Ammon's horn (tissue), 1 donor: ENCODE data around the gene MKNK2.
"Not testable (repeated sequence)": the region's sequence is repeated elsewhere in the genome, so short reads cannot be mapped to it uniquely, and the experiment has no call there.

ENCODE experiments used
- DNase-seq: peaks from one replicate; pipeline ENCODE4 v3.0.0-alpha.2; 2016; ENCODE audit warnings: low spot score

Gene MKNK2

DNA sequence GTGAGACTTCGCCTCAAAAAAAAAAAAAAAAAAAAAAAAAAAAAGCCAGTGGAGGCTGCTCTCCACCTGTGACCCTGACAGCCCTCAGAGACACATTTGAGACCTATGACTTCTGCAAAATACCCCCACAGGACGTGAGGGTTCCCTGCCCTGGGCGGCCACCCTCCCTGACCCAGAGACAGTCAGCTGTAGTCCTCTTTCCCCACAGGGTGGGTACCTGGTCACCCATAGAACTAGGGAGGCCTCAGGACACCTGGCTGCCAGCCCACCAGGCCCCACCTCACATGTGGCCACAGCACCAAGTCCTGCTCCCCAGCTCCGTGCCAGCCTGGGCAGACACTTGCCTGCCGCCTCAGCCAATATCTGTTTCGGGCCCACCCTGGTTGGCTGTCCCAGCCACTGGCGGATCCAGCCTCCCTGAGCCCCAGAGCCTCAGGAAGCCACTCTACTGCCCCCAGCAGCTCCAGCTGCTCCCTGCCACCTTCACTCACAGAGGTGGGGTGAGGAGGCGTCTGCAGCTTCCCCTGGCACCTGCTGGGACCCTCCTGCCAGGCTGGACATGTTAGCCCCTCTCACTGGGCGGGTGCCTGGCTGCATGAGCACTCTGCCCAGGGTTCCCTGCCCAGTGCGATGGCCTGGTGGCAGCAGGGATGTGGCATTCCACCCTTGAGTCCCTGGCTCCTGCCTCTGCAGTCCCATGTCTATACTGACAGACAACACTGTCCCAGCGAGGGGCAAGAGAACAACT is 6.9 kb downstream of the MKNK2 start:
- no peak for DNase-seq

DNA sequence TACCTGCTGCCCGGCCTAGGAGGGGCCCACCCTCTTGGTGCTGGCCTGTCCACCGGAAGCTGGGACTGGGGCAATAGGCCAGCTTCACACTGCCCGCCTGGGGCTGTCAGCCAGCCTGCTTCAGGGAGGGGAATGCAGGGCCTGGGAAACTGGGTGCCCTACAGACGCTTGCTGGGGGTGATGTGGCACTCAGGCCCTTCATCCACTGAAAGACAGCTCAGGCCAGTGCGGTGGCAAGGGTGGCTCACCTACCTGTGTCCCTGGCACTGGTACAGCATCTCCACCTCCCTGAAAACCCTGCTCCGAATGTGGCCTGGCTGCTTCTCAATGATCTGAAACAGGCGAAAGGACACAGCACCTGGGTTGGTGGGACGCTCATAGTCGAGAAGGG is 7.8 kb downstream of the MKNK2 start:
- no peak for DNase-seq

DNA sequence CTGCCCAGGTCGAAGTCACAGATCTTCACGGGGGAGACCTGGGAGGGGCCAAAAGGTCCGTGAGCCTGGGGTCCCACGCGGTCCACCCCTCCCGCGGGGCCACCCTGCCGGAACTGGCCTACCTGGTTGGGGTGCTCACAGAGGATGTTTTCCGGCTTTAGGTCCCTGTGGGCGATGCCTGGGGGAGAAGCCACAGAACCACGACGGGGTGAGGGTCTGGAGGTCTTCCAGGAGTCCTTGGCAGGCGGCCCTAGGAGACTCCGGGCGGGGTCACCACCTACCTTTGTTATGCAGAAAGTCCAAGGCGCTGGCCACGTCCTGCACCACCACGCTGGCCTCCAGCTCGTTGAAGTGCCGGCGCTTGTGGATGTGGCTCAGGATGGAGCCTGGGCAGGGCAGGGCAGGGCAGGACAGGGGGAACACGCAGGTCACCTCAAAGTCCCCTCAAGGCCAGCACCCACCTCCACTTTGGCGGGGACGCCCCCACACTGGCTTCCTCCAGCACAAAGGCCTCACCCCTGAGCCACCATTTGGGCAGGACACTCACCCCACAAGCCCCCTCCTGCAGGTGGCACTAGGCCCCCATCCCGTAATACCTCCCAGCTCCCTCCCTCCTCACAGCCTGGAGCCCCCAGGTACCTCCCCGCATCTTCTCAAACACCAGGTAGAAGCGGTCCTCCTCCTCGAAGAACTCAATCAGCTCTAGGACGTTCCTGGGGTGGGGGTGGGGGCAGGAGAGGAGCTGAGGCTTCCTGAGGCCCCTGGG is 8.4 kb downstream of the MKNK2 start:
- no peak for DNase-seq

DNA sequence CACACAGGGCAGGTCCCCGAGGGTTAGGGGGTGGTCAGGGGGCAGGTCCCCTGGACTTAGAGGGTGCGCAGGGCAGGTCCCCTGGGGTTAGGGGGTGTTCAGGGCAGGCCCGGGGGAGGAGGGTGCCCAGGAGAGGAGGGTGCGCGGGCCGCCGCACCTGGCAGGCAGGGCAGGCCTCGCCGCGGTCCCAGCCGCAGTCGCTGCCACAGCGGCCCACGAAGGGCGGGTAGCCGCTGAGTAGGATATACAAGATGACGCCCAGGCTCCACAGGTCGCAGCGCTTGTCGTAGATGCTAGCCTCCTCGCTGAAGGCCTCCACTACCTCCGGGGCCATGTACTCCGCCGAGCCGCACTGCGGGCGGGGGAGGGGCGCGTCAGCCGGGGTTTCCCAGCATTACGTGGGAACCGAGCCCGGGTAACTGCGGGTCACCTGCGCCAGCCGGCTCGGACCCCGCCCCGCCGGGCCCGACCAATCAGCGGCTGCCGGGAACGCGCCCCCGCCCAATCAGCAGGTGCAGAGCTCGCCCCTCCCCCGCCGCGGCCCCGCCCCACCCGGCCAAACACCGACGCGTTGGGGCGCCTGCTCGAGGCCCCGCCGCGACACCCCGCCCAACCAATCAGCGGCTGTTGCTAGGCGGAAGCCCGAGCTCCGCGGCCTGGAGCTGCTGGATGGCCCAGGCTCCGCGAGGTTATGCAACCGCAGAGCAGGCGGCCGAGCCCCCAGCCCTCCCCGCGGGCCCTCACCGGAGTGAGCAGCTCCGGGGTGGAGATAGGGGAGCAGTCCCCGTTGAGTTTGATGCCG is 9.2 kb downstream of the MKNK2 start:
- DNase-seq = peak; percentile 95

DNA sequence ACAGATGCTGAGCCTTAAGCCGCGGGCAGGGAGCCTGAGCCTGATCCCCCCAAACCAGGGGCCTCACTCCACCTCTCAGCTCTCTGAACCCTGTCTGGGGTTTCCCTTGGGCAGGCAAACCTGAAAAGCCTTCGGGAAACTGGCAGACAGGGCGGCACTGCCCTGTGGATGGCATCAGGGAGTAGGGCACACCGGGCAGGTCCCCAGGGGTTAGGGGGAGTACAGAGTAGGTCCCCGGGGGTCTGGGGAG is 9.7 kb downstream of the MKNK2 start:
- no peak for DNase-seq

DNA sequence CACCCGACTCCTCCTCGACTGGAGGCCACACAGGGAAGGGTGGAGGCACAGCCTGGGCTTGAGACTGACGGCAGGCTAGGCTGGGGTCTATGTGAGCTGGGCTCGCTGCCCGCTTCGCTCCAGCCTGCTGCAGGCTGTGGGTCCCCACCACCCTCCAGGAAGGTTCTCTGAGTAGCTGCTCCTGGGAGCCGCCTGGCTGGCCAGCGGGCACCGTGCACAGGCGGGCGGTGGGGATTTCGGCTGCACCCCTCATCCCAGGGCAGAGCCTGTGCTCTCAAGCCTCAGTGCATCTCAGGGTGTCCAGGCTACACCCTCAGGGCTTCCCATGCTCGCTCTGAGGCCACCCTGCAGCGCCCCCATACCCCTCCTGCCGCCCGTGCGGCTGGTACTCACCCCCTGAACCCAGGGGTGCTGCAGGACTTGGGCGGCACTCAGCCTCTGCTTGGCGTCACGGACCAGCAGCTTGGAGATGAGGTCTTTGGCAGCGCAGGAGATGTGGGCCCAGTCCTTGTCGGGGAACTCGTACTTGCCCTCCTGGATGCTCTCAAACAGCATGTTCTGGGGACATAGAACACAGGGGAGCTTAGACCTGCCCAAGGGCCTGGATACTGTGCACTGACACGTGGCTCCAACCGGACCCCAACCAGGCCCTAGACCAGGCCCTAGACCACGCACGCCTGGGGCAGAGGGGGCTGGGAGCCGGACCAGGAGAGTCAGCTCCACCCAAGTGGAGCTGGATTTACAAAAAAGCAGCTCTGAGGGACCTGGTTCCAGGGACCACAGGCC is 10.2 kb downstream of the MKNK2 start:
- no peak for DNase-seq

DNA sequence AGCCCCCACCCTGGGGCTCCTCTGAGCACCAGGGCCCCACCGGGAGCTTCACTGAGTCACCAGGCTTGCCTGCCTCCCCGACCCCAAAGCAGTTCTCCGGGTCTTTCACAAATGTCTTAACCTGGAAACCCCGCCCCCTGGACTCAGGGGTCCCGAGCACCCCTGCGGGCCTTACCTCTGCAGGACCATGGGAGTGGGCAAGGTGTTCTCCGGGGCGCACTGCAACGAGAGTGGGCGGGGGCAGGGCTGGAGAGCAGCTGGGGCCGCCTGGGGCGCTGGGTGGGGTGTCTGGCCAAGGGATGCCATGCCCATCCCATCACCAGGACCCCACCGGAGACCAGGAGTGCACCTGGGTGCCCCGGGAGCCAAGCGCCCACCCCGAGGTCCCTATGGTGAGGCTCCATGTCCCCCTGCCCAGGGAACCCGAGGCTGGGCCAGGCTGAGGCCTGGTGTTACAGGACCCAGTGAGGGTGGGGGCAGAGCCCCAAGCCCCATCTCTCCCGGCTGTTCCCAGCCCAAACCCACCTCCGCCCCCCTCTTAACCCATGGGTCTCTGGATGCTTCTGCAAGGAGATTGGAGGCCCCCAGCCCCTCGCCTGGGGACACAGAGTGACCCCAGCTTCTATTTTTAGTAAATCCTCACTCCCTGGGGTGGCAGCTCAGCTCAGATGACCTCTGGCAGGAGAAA is 10.9 kb downstream of the MKNK2 start:
- DNase-seq = no peak

DNA sequence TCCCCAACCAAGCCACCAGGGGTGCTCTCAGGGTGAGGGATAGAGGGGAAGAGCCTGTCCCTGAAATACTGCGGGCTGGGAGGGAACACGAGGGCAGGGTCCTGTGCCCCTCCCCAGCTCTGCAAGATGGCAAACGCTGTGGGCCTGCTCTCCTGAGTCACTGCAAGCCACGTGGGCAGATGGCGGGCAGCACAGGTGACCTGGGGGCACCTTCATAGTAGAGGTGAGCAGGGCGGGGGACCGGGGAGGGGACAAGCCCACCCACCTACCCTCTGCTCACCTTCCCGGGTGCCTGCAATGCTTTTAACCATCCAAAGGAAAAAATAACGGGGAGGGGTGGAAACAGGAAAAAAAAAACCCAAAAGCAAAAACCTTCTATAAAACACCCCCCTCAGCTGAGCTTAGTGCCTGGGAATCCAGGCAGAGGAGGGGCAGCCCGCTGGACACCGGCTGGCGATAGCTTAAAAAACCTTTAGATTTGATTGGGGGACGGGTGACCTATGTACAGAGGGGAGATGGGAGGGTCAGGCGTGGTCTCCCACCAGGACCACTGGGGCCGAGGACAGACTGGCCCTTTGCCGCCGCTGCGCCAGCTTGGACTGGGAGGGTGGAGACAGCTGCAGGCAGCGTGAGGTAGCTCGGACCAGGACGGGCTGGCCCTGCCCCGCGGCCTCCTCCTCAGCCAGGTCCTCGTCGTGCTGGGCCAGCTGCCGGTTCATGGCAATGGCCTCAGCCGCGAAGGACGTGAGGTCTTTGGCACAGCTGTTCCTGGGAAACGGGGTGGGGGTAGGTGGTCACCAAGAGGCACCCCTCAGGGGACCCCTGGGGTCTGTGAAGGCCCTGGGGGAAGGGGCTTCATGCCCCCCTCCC is 11.7 kb downstream of the MKNK2 start:
- DNase-seq = no peak

DNA sequence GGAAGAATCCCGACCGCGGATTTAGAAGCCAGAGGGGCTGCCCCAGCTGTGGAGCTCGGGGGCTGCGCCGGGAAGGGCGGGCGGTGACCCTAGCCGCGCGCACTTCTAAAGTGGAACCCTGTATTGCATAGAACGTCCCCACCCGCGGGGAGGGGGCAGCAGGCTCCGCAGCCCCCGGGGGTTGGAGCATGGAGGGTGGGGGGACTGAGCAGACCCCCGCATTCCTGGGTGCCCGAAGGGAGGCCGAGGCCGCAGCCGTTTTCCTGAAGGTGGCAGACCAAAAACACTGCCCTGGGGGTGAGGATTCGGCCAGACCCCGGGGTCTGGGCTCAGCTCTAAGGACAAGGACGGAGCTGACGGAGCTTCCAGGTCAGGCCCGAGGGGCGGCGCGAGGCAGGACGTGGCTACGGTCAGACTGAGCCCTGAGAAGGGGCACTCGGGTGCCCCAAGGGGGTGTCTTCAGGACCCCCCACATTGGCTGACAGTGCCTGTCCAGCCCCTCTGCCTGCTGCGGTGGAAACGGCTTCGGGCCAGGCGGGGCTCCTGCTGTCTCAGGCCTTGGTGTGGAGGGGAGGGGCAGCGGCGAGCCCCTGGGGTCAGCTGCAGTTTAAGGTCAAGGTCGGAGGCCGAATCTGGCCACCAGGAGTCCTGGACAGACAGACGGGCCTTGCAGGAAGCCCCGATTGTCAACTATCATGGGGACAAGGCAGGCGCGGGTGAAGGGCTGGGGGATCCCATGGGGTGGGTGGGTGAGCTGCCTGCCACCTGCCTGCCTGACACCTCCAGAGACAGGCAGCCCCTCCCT is 12.6 kb downstream of the MKNK2 start:
- DNase-seq = no peak

DNA sequence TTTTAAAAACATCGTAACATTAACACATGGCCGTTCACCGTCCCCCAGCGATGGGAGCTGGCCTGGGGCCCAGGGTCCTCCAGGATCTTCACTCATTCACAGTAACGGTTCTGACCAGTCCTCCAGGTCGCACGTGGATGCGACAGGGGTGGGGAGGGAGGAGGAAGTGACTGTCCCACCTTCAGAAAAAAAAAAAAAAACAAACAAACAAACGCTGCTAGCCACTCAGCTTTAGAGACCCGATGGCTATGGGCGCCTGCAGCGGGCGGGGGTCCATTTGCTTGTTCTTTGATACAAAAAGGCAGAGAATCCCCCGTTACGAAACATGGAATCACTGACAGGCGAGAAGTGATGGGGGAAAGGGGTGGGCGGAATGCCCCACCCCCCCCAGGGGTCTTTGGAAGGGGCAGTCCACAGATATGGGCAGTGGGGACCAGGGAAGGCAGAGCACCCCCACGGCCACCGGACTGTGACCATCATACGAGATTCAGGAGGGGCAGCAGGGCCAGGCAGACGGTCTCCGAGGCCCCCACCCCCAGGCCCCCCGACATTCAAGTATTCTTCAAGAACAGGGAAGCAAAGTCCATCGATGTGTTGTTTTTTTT is 13.3 kb downstream of the MKNK2 start:
- no peak for DNase-seq

DNA sequence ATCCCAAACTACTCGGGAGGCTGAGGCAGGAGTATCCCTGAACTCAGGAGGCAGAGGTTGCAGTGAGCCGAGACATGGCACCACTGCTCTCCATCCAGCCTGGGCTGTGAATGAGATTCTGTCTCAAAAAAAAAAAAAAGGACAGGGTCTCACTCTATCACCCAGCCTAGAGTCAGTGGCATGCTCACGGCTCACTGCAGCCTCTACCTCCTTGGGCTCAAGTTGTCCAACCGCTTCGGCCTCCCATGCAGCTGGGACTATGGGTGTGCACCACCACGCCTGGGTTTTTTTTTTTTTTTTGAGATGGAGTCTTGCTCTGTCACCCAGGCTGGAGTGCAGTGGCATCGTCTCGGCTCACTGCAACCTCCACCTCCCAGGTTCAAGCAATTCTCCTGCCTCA is 14.6 kb downstream of the MKNK2 start:
- DNase-seq = no peak

DNA sequence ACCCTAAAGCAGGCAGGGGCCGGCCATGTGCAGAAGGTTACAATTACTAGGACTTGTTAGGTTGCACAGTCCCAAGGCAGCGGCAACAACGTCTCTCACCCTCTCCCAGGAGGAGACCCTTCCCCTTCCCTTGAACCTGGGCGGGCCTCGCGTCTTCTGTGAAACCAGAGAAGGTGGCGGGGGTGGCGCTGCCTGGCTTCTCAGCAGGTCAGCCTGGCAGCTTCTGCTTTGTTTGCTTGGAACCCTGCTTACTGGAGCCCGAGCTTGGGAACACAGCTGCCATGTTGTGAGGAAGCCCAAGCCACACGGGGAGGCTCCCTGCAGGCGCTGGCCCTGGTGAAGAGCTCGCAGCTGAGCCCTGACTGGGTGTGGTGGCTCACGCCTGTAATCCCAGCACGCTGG is 15.5 kb downstream of the MKNK2 start:
- no peak for DNase-seq

DNA sequence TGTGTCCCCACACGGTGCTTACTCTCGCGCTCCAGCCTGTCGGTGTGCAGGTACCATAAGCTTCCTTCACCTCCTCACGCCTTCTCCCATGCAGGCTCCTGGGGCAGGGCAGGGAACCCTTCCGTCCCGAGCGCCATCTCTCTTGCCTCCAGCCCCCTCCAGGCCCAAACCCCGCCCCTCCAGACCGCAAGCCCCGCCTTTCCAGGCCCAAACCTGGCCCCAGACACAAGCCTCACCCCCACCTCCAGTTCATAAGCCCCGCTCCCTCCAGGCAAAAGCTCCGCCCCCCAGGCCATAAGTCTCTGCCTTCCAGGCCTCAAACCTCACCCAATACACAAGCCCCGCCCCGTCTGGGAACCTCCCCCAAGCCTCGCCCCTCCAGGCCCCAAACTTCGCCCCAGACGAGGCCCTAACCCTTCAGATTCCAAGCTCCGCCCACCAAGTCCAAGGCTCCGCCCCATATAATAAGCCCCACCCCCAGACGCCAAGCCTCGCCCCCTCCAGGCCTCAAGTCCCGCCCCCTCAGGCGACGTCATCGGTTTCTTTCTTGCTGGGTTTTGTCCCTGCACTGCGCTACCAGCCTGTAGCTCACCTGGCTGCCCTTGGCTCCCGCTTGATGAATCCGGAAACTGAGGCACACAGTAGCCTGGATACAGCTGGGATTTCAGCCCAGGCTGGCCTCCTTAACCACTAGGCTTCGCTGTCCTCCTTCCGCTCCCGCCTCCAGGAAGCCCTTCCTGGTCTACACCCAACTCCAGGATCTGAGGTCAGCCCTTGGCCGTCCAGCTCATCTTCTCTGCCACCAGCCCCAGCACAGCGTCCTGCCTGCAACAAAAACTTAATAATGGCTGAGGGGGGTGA is 16.1 kb downstream of the MKNK2 start:
- no peak for DNase-seq

DNA sequence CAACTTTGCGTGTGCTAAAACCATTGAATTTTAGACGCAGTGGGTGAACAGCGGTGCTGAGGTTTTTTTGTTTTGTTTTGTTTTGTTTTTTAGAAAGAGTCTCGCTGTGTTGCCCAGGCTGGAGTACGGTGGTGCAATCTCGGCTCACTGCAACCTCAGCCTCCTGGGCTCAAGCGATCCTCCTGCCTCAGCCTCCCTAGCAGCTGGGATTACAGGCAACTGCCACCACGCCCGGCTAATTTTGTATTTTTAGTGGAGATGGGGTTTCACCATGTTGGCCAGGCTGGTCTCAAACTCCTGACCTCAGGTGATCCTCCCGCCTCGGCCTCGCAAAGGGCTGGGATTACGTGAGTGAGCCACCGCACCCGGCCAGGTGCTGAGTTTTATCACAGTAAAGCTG is 16.8 kb downstream of the MKNK2 start:
- DNase-seq = not testable (repeated sequence)

DNA sequence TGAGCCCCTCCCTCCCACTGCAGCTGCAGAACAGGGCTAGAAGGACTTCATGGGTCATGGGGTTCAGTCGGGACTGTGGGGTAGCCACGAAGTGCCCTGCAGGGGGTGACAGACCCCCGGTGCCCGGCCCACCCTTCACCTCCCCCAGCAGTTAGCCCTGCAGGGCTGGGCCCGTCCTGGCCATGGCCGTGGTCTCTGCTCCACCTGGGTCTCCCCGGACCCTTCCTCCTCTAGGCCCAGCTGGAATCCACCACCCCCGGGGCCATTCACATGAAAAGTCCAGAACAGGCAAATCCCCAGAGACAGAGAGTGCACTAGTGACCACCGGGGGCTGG is 17.3 kb downstream of the MKNK2 start:
- DNase-seq = no peak

DNA sequence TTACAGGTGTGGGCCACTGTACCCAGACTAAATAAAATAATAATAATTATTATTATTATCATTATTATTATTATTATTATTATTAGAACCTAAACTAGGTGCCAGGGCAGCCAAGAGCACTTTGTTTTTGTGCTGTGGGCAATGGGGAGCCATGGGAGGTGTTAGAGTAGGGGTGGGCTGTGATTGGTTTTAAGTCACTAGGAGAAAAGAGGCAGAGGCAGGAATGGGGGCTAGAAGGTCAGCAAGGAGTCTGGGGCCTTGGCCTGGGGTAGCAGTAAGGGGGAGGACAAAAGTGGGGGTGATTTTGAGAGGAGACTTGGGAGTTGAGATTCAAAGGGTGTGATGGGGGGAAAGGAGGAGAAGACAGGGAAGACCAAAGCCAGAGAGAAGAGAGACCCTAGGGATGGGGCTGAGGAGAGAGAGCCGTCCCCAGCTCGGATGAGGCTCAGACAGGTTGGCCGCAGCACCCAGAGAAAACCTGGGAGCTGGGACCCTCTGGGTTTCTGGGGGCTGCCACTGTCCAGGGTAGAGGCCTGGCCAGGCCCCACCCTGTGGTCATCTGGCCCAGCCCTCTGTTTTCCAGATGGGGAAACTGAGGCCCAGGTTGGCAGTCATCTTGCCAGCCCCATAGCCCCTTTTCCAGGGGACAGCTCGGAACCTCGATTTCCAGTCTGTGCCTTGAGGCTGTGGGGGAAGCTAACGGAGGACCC is 17.8 kb downstream of the MKNK2 start:
- no peak for DNase-seq

DNA sequence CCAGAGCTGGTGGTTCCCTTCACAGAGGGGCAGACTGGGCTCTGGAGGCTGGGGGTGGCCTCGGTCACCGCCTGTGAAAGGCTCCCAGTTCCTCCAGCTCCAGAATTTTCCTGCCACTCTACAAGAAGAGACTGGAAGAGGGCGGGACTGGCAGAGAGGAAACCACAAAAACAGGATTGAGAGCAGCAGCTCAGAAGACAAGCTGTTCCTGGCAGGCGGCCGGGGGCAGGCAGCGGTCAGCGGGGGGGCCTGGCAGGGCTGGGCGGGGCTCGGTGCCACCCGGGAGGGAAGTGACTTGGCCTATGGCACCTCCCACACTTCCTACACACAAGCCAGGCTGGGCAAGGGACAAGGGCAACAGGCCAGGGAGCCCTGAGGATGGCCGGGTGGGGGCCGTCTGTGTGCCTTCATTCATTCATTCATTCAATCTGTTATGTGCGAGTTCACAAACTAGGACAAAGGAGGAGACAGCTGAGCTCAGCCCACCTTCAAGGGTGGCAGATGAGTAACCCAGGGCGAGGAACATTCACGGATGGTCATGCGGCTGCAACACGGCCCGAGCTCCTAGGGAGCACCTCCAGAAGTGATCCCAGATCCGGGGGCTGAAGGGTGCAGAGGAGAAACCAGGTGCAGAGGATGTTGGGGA is 18.6 kb downstream of the MKNK2 start:
- peak; percentile 97 for DNase-seq
